Superior temporal gyrus (tissue), 1 donor: ENCODE measurements around the gene TSPAN13.

ENCODE experiments used
- DNase-seq: peaks from one replicate; pipeline ENCODE4 v3.0.0-alpha.2; 2016; ENCODE audit errors: extremely low spot score

TSPAN13 gene

DNA sequence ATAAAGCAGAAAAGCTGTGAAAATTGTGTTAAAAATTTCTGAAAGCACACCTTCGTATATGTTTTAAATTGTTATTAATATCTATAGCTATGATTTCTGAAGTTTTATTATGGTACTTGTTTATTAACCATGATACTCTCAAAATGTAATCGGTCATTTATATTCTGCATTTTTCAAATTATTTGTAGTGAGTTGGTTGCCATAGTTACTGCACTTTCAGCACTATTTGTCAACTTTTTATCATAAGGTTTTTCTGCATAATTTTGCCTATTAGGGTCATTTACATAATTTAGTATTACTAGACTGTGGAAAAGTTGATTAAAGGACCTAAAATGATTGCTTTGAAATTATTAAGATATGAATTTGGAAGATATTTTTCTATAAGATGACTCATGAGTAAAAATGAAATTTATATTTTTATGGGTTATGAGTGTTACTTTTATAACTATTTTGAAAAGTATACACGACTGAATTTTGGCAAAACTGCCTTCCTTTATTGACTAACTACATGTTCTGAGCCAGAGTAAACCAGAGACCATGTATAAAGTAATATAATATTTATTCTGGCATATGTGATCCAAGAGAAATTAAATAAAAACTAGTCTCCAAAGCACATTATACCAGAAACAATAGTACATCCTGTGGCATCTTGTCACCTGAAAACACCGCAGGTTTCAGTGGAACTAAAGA, 59.1 kb downstream of the TSPAN13 start:
- no peak for DNase-seq

DNA sequence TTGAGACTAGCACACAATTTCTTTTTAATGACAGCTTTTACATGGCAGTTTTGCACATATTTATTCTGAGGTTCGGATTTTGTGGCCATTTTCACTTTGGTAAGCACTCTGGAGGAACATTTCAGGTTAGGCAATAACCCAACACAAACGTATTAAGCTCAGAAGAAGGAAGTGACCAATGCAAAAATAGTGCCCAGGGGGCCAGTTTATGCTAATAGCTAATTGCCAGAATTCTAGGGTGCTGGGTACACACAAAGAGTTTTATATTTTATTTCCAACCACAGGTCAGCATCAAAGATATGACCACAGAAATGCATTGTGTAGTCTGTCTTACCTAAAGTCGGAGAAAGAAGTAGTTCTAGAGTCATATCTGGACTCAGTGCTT, 59.7 kb downstream of the TSPAN13 start:
- DNase-seq: no peak

GRCh38 chr7:16815001-16815400, 61.4 kb downstream of the TSPAN13 start:
- no peak for DNase-seq

DNA sequence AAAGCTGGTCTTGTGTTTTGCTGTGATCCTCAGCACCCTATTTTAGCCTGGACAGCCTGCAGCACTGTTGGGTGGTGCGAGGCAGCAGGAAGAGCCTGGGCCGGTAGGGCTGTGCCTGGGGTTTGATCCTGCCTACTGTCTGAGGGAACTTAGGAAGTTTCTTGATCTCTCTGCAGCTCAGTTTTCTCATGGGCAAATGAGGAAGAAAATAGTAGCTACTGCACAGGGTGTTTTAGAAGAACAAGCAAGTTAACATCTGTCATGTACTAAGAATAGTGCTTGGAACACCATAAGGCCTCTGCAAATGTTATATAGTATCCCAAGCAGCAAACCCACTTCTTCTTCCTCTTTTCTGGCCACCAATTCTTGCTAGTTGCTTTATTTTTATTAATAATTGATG, 63.3 kb downstream of the TSPAN13 start:
- peak; percentile 63 for DNase-seq

- DNase-seq: no peak
Observed at GRCh38 chr7:16817536-16817935, 64.0 kb downstream of the TSPAN13 start.

GRCh38 chr7:16818732-16819131, 65.2 kb downstream of the TSPAN13 start:
- DNase-seq: no peak

DNA sequence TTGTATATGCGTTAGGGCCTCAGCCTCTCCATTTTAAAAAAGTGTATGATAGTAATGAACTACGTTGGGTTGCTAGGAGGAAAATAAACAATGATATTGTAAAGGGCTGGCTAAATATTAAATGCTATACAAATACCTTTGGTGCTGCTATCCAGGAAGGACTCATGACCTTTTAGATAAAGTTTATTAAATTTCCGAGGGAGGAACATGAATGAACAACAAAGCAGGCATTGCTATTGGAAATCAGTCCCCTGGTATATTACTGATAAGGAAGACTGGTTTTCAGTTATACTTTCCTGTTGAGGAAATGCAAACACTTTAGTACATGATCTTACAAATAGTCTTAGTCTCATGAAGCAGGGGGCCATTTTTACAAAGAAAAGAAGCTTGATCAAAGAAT, 68.5 kb downstream of the TSPAN13 start:
- DNase-seq: no peak

DNA sequence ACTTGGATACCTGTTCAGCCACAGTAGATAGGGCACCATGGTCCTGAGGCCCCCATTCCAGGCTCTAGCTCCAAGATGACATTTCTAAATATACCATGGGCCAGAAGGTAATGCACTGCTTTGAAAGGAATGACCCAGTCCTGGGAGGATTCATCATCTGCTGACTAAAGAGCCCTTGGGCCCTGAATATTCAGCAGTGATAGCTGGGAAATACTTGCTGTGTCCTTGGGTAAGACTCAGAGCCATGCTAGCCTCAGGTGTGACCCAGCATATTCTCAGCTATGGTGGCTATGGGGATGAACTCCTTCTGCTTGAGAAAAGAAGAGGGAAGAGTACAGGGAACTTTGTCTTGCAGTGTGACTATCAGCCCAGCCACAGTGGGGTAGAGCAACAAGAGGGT, 72.5 kb downstream of the TSPAN13 start:
- DNase-seq: no peak

GRCh38 chr7:16833373-16833772, 79.8 kb downstream of the TSPAN13 start:
- DNase-seq: no peak
